GM23248 (cell line): ENCODE measurements around the gene MMP17.

ENCODE experiments used
- EZH2 ChIP-seq: fragments of 200-600 bp; sonication (generic); IDR thresholded peaks from 2 replicates; pipeline ENCODE4 v1.6.1; 2018; ENCODE audit warnings: antibody characterized with exemption, mild to moderate bottlenecking; ENCODE audit not compliant: insufficient read depth, poor library complexity, severe bottlenecking
- EZH2phosphoT487 ChIP-seq: fragments of 200-600 bp; sonication (generic); IDR thresholded peaks from 2 replicates; pipeline ENCODE4 v1.6.1; 2018; ENCODE audit warnings: antibody characterized with exemption, moderate library complexity, mild to moderate bottlenecking, low read depth; ENCODE audit not compliant: insufficient read depth

- TF ChIP-seq EZH2 (no peak), EZH2phosphoT487 (no peak)
Measured at GRCh38 chr12:131796754-131797587, 31.2 kb upstream of the MMP17 start.
